Measurements from ENCODE around the gene PIK3AP1.
A peak's percentile ranks its signal among the peaks of the same experiment; 100 is the strongest.

The PIK3AP1 gene

GRCh38 chr10:96672481-96673175 lies 47.7 kb downstream of the PIK3AP1 start:
- DNase-seq (ENCODE audit: low read depth in 3 of 3): no peak

GRCh38 chr10:96671211-96671890 lies 49.0 kb downstream of the PIK3AP1 start:
- no peak for DNase-seq (ENCODE audit: low read depth in 3 of 3)

- no peak for DNase-seq (ENCODE audit: low read depth in 3 of 3)
Measured at GRCh38 chr10:96670786-96671185, 49.5 kb downstream of the PIK3AP1 start.

- DNase-seq (ENCODE audit: low read depth in 3 of 3): no peak
Measured at GRCh38 chr10:96667401-96667800, 52.9 kb downstream of the PIK3AP1 start.

GRCh38 chr10:96666741-96667140 lies 53.6 kb downstream of the PIK3AP1 start:
- DNase-seq (ENCODE audit: low read depth in 3 of 3): no peak

GRCh38 chr10:96665306-96665705 lies 55.0 kb downstream of the PIK3AP1 start:
- DNase-seq (ENCODE audit: low read depth in 3 of 3): no peak

- no peak for DNase-seq (ENCODE audit: low read depth in 3 of 3)
Measured at GRCh38 chr10:96664563-96664962, 55.8 kb downstream of the PIK3AP1 start.

GRCh38 chr10:96663797-96664196 lies 56.5 kb downstream of the PIK3AP1 start:
- DNase-seq (ENCODE audit: low read depth in 3 of 3): no peak

GRCh38 chr10:96661632-96662031 lies 58.7 kb downstream of the PIK3AP1 start:
- no peak for DNase-seq (ENCODE audit: low read depth in 3 of 3)

GRCh38 chr10:96660297-96660696 lies 60.0 kb downstream of the PIK3AP1 start:
- DNase-seq (ENCODE audit: low read depth in 3 of 3): no peak

GRCh38 chr10:96658844-96659243 lies 61.5 kb downstream of the PIK3AP1 start:
- DNase-seq (ENCODE audit: low read depth in 3 of 3): no peak

GRCh38 chr10:96657385-96657784 lies 62.9 kb downstream of the PIK3AP1 start:
- DNase-seq (ENCODE audit: low read depth in 3 of 3): no peak

GRCh38 chr10:96656839-96657238 lies 63.5 kb downstream of the PIK3AP1 start:
- no peak for DNase-seq (ENCODE audit: low read depth in 3 of 3)

- no peak for DNase-seq (ENCODE audit: low read depth in 3 of 3)
Measured at GRCh38 chr10:96656198-96656577, 64.1 kb downstream of the PIK3AP1 start.

GRCh38 chr10:96655461-96656197 lies 64.7 kb downstream of the PIK3AP1 start:
- no peak for DNase-seq (ENCODE audit: low read depth in 3 of 3)

- peak in 1 of 3 experiments; percentile 25 for DNase-seq (ENCODE audit: low read depth in 3 of 3)
Measured at GRCh38 chr10:96651998-96652431, 68.3 kb downstream of the PIK3AP1 start.

GRCh38 chr10:96650958-96651357 lies 69.4 kb downstream of the PIK3AP1 start:
- DNase-seq (ENCODE audit: low read depth in 3 of 3): no peak

GRCh38 chr10:96648297-96648696 lies 72.0 kb downstream of the PIK3AP1 start:
- no peak for DNase-seq (ENCODE audit: low read depth in 3 of 3)

- no peak for DNase-seq (ENCODE audit: low read depth in 3 of 3)
Measured at GRCh38 chr10:96647466-96647865, 72.8 kb downstream of the PIK3AP1 start.

GRCh38 chr10:96646751-96647166 lies 73.6 kb downstream of the PIK3AP1 start:
- no peak for DNase-seq (ENCODE audit: low read depth in 3 of 3)

GRCh38 chr10:96646301-96646700 lies 74.0 kb downstream of the PIK3AP1 start:
- no peak for DNase-seq (ENCODE audit: low read depth in 3 of 3)

- no peak for DNase-seq (ENCODE audit: low read depth in 3 of 3)
Measured at GRCh38 chr10:96645191-96645721, 75.1 kb downstream of the PIK3AP1 start.

All from stimulated activated CD4-positive, alpha-beta T cell treated with anti-CD3 and anti-CD28 coated beads, TNF-alpha, amount 100 ng/mL, for 24 hours (primary cell).